Lung (tissue), 12 donors: Measurements from ENCODE around the gene MFAP2. TPM values are rescaled to one million over a fixed set of nuclear protein-coding genes. Genes with fewer than 3 reads are reported as not detected.
"Not testable (repeated sequence)": the region's sequence is repeated elsewhere in the genome, so short reads cannot be mapped to it uniquely, and the experiment has no call there.

ENCODE experiments used
- ATAC-seq: fragments of 200-7000 bp; cut with Tn5 transposase; one replicate; pipeline ENCODE4 v1.9.1; 2020; ENCODE audit warnings: moderate number of reproducible peaks; ENCODE audit not compliant: insufficient read depth, low FRiP score
- DNase-seq, 3 donors: peaks; one replicate each; pipeline ENCODE4 v3.0.0-alpha.2; 2013 to 2017
- H3K27ac ChIP-seq, 2 donors: one replicate each; pipeline ENCODE4 v1.5.1; 2013; ENCODE audit warnings: mild to moderate bottlenecking in 2 of 2, moderate library complexity in 2 of 2, control low read depth in 1 of 2, inconsistent platforms in 1 of 2, low read depth in 1 of 2, low read length in 1 of 2
- H3K27me3 ChIP-seq, 3 donors: one replicate each; pipeline ENCODE4 v1.5.1; 2013; ENCODE audit warnings: low read length in 2 of 3; ENCODE audit not compliant: control insufficient read depth in 3 of 3, insufficient read depth in 3 of 3
- H3K36me3 ChIP-seq, 4 donors: one replicate each; pipeline ENCODE4 v1.5.1; 2013; ENCODE audit warnings: low read length in 4 of 4, mild to moderate bottlenecking in 1 of 4, moderate library complexity in 1 of 4; ENCODE audit not compliant: control insufficient read depth in 4 of 4, insufficient read depth in 4 of 4
- H3K4me1 ChIP-seq, 5 donors: one replicate each; pipeline ENCODE4 v1.5.1; 2013; ENCODE audit warnings: low read length in 5 of 5, mild to moderate bottlenecking in 2 of 5, moderate library complexity in 1 of 5; ENCODE audit not compliant: control insufficient read depth in 5 of 5, insufficient read depth in 5 of 5
- H3K4me3 ChIP-seq: one replicate; pipeline ENCODE4 v1.5.1; 2013; ENCODE audit warnings: mild to moderate bottlenecking, control low read depth, moderate library complexity
- H3K9ac ChIP-seq, 2 donors: one replicate each; pipeline ENCODE4 v1.5.1; 2013; ENCODE audit warnings: low read length in 2 of 2, control low read depth in 1 of 2; ENCODE audit not compliant: insufficient read depth in 1 of 2
- H3K9me3 ChIP-seq, 4 donors: one replicate each; pipeline ENCODE4 v1.5.1; 2013; ENCODE audit warnings: low read length in 3 of 4, mild to moderate bottlenecking in 1 of 4, moderate library complexity in 1 of 4; ENCODE audit not compliant: control insufficient read depth in 4 of 4, insufficient read depth in 3 of 4
- CTCF ChIP-seq: IDR thresholded peaks from 2 replicates; pipeline ENCODE4 v1.5.1; 2012; ENCODE audit warnings: mild to moderate bottlenecking; ENCODE audit errors: control extremely low read depth, extremely low read depth
- WGBS, 2 donors: extraction: QIAGEN DNeasy Blood & Tissue Kit; methylation state at CpG; one replicate each; pipeline ENCODE4 v1.1.7; 2013; 5-methylcytosine and 5-hydroxymethylcytosine counted together
- polyA plus RNA-seq, 2 donors: library from polyadenylated mRNA; stranded (reverse); fragments of 200-250 nt; gene quantifications; one replicate each; pipeline ENCODE4 v1.2.1, GENCODE V29; 2013
- total RNA-seq, 2 donors: library from RNA; depleted of rRNA in 1 of 2; stranded (reverse); fragments of >200 nt in 1 of 2; gene quantifications; one replicate each; pipeline ENCODE4 v1.2.1, GENCODE V29; 2014 to 2021
- donor health status: control.
- donor health status: control.
- donor health status: Bipolar disorder and iron deficiency.
- donor health status: healthy.
- donor health status: DM: yes; HTN: yes; CAD: no.

MFAP2 gene
- total and polyA plus RNA-seq, 4 donors = 7.4 to 28.5 (median 12.5) TPM

GRCh38 chr1:16938351-16939321, 41.8 kb downstream of the MFAP2 start:
- Histone ChIP-seq H3K9me3 (no peaks in the 10 kb centered on the region), H3K9ac (no peak overlapping the region), H3K27ac (no peak overlapping the region), H3K4me3 (no peak overlapping the region), H3K4me1 (no peaks in the 10 kb centered on the region), H3K36me3 (peaks cover 0 to 11% (median under 1%) of the 10 kb centered on the region in 4 donors), H3K27me3 (no peaks in the 10 kb centered on the region)
- no peak for ATAC-seq
- WGBS, 2 donors = 73 to 89% methylated on average over 49 to 51 of the region's 51 CpGs
- DNase-seq = no peak
- TF ChIP-seq CTCF = no peak

- WGBS, 2 donors = 92 to 97% methylated on average over 16 of the region's 16 CpGs
- DNase-seq, H3K4me3 ChIP-seq, H3K4me1 ChIP-seq, H3K27ac ChIP-seq, ATAC-seq, H3K9me3 ChIP-seq, H3K27me3 ChIP-seq, H3K9ac ChIP-seq: not testable (repeated sequence)
- peaks cover 0 to 11% (median 2%) of the 10 kb centered on the region in 4 donors for H3K36me3 ChIP-seq
Observed at GRCh38 chr1:16936580-16936979, 43.8 kb downstream of the MFAP2 start.

GRCh38 chr1:16933945-16934344, 46.5 kb downstream of the MFAP2 start:
- H3K36me3 ChIP-seq, DNase-seq, H3K9ac ChIP-seq, H3K4me1 ChIP-seq, H3K27ac ChIP-seq, ATAC-seq, H3K9me3 ChIP-seq, H3K4me3 ChIP-seq, H3K27me3 ChIP-seq: not testable (repeated sequence)

DNA sequence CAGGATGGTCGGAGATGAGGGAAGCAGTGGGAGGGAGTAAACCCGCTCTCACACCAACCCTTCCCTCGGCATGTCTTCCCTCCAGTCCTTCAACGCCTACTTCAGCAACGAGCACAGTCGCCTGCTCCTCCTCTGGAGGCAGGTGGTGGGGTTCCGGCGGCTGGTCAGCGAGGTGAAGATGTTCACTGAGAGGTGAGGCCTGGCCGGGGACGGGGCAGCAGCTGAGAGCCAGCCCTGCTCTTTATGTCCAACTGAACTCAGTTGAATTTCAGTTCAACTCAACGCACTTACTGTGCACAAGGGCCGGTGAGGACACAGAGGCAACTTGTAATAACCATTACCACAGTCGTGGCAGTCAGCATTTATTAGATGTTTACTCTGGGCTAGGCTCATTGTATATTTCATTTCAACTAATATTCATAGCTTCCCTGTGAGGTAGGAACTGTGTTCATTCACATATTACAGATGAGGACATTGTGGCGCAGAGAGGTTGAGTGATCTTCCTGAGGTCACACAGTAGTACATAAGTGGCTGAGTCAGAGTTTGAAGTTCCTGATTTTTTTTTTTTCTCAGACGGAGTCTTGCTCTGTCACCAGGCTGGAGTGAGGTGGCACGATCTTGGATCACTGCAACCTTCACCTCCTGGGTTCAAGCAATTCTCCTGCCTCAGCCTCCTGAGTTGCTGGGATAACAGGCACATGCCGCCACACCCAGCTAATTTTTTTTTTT, 49.0 kb downstream of the MFAP2 start:
- H3K9me3 ChIP-seq, H3K27me3 ChIP-seq, DNase-seq, ATAC-seq, H3K36me3 ChIP-seq, H3K4me3 ChIP-seq, H3K27ac ChIP-seq, H3K9ac ChIP-seq: not testable (repeated sequence)
- H3K4me1 ChIP-seq = peaks cover 0 to 12% (median 0%) of the 10 kb centered on the region in 5 donors
- WGBS, 2 donors = 84 to 85% methylated on average over 18 of the region's 18 CpGs

DNA sequence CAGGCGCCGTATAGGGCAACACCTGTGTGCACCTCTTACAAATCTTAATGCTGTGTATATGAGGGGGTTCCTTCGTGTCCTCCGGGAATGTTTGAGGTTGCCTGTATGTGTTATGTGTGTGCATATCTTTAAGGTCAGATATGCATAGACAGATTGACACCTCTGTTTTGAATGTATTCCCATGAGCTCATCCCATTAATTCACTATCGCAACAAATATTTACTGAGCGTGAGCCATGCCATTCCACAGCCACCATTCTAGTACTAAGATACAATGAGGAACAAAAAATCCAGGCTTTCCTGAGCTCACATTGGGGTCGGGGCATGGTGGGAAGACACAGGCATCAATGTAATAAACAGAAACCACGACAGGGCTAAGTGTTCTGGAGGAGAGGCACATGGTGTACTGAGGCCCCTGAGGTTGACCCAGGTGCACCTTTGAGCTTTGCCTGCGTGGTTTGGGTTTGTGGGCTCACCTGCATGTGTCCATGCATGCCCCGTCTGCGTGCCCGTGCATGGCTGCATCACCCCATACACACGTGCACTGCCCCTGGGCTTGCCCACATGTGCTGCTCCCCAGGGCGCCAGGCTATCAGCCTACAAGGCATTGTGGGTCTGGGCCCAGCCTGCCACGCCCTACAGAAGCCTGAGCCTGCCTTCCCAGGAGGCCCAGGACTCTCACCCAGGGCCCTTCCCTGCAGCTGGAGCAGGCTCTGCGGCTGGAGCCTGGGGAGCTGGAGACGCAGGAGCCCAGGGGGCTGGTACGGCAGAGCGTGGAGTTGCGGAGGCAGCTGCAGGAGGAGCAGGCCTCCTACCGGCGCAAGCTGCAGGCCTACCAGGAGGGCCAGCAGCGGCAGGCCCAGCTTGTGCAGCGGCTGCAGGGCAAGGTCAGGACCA, 51.0 kb downstream of the MFAP2 start:
- not testable (repeated sequence) for H3K27me3 ChIP-seq, H3K36me3 ChIP-seq, ATAC-seq, H3K9me3 ChIP-seq, H3K27ac ChIP-seq, H3K9ac ChIP-seq, DNase-seq, H3K4me3 ChIP-seq
- WGBS, 2 donors = 88 to 90% methylated on average over 22 to 24 of the region's 24 CpGs
- H3K4me1 ChIP-seq = peaks cover 0 to 17% (median 0%) of the 10 kb centered on the region in 5 donors
